Activated effector memory CD4-positive, alpha-beta T cell treated with Interleukin-2 at 50 U/mL for 16 hours (primary cell): ENCODE measurements around the gene PVALEF.

ENCODE experiments used
- DNase-seq: peaks from one replicate; pipeline ENCODE4 v3.0.0-alpha.2; 2020

Gene PVALEF

DNA sequence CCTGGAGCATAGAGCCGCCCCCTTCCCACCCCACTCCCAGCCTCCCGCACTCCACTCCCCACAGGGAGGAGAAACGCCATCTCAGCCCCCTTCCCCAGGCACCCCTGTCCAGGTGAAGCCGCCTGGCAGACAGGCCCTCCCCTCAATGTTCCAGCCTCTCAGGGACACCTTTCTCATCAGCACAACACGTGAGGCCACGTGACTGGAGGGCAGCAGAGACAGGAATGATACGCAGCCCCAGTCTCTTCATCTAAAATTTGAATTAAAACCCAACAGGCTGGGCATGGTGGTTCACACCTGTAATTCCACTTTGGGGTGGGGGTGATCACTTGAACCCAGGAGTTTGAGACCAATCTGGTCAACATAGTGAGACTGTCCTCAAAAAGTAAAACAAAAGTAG lies 20.9 kb downstream of the PVALEF start:
- DNase-seq: no peak

DNA sequence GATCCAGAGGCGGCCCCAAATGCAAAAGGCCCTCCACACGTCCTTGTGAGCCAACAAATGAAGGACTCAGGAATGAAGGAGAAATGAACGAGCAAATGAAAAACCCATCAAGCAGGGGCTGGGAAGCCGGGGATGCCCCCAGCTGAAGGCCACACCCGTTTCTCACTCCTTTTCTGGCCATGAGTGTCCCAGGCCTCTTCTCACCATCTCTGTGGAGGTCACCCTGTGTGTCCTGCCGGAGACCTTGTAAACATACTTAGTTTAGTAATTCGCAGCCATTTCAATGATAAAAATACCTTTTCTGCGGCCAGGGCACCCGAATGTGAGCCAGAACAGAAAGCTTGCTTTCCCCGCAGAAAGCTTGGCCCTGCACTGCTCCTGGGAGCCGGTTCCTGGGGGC lies 21.8 kb downstream of the PVALEF start:
- DNase-seq: no peak

DNA sequence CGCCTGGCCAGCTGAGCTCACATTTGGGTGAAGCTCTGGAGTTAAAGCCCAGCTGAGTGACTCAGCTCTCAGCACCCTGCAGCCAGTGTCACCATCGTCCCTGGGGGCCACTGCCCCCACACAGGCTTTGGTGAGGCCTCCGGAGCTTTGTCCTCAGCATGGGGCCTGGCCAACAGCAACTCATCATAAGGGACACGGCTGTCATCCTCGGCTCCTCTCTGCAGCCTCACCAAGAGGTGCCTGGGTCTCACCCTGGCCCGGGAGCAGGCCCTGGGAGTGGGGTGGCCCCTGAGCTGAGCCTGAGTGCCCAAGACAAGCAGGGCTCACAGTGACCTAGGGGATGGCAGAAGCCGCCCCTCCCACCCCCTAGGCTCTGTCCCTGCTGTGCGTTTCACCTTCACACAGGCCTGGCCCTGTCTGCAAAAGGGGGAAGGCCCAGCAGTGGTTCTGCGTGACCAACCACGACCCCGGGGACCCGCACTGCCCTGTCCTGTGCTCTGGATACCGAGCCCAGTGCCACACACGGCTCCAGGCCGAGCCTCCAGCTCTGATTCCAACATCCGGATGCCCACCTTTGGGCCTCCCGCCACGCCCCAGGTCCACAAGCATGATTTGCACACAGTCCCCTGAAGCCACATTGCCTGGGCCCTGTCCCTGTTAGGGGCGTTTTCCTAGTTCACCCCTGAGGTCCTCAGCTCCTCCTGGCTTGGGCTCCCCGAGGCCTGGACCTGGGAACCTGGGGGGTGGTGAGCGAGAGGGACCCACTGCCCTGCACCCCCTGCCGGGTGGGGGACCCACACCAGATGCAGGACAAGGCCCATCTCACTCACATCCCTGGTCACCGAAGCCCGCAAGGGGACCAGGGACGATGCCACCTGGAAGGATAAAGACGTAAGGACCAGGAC lies 22.5 kb downstream of the PVALEF start:
- no peak for DNase-seq

DNA sequence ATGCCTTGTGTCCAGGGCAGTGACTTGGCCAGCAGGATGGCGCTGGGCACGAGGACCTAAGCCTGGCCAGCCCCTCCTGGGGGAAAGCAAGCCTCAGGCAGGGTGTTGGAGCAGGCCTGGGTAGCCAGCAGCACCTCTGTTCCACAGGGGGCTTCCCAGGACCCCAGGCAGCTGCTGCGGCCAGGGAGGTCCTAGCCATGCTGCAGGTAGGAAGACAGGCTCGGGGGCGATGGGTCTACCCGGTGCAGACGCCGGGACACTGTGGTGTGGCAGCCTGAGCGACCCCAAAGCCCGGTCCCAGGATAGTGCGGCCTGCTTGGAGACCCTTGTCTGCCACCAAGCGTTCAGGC lies 23.2 kb downstream of the PVALEF start:
- no peak for DNase-seq

DNA sequence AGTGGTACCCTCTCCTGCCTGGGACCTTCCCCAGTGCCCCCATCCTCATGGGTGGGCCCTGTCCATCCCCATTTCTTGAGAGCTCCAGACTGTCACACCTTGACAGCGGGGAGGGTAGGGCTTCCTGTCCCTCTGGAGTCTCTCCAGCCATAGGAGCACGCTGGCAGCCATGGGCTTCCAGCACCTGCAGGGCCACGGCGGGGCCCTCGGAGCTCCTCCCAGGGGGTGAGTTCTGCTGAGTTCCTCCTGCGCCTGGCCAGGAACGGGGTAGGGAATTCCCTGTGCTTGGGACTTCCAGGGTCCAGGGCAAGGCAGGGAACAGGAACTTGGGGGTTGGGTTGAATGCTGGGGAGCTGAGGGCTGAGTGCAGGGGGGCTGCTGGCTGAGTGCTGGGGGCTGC lies 23.7 kb downstream of the PVALEF start:
- DNase-seq: no peak

DNA sequence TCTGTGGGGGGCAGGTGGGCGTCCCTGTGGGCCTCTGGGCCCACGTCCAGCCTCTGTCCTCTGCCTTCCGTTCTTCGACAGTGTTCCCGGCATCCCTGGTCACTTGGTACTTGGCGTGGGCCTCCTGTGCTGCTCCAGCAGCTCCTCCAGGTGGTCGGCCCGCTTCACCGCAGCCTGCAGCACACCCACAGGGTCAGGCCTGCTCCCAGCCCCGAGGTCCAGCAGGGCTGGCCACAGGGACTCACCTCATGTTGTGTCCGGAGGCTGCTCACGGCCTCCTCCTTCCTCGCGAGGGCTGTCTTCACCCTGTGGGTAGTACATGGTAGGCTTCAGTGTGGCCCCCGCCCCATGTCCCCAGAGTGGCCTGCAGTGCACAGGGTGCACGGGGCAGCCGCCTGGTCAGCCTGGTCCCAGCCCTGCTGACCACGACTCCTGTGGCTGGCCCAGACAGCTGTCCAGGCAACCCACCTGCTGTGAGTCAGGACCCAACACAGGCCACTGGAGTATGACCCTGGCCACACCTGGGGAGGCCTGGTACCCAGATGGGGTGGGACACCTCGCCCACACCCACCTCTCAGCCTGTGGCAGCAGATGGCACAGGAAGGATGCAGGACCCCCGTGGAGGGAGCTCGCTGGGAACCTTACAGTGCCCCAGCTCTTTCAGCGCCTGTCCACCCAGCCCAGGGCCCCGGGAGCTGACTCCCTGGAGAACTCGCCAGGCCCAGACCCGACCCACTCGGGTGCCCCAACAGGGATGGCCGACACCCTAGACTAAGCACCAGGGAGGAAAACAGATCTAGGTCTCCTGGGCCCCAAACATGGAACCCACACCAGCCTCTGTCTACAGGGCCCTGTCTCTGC lies 24.6 kb downstream of the PVALEF start:
- DNase-seq: no peak

DNA sequence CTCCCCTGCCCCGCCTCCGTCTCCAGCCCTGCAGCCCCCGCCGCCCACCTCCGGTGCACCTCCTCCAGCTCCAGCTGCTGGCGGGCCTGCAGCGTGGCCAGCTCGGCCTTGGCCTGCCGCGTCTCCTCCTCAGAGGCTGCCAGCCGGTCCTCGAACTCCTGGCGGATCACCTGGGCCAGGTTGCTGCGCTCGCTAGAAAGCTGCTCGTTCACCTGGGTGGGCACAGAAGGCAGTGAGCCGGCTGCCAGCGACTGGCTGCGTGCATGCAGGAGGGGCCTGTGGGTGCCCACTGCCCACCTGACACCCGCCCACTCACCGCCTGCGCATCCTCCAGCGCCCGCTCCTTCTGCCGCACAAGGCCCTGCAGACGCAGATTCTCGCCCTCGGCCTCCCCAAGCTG lies 25.3 kb downstream of the PVALEF start:
- no peak for DNase-seq

DNA sequence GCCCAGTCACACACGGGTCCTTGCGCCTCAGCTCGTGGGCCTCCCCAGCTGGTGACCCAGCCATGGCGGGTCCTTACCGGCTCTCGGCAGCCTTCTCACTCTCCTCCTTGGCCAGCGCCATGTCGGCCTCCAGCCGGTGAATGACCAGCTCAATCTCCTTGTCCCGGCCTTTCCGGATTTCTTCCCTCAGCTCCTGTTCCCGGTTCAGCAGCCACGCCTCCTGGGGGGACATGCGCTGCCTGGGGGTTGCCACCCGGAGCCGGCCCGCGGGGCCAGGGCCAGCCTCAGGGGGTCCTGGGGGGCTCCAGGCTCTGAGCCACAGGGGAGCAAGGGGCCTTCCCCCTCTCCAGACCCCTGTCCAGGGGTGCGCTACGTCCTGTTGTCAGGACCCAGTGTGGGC lies 25.8 kb downstream of the PVALEF start:
- DNase-seq: no peak

DNA sequence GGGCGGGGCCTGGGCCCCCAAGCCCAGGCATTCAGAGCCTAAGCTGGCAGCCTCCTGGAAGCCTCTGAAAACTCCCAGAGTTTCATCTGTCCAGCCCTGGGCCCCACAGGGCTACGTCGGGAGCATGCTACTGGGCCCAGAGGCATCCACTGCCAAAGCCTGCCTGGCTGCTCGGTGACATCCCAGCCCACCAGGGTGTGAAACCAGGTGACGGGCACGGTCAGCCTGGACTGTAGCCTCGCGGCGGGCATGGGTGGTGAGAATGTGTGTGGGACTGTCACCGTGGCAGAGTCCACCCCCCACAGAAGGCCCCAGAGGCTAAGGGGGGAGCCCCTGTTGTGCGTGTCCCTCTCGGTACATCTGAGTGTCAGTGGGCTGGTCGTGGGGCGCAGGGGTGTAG lies 26.3 kb downstream of the PVALEF start:
- no peak for DNase-seq

DNA sequence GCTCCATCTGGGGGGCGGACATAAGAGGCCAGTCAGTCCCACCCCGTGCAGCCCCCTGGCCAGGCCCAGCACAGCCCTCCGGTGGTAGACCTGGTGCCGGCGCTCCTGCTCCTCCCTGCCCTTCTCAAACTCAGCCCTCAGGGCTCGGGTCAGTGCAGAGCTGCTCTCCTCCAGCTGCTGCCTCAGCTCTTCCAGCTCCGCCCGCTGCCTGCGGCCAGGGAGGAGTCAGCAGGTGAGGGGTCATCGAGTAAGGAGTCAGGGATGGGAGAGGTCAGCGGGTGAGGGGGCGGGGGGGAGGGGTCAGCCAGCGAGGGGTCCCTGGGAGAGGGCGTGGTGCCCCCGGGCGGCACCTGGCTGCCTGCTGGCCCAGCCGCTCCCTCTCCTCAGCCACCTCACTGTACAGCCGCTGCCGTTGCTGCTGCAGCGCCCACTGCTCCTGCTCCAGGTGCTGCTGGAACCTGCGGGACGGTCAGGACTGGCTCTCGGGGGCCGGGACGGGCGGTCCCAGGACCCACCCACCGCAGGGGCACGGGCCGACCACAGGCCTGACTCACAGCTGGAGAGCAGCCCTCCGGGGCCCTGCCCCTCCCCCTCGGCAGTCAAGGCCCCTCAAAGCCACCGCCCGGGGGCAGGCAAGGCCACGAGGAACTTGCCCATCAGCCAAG lies 27.2 kb downstream of the PVALEF start:
- DNase-seq: no peak

DNA sequence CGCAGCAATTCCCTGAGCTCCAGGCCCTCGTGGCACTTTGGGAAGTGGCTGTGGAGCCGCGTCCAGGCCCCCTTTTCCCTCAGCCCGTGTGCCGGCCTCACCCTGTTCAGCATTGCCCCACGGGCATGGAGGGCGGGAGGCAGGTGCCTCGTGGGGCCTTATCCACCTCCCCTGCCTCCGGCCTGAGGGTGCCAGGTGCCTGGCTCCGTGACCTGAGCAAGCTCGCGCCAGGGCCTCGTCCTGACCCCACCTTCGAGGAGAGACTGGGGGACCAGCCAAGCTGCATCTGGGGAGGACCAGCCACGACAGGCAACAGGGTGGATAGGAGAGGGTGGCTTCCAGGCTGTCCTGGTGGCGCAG lies 27.7 kb downstream of the PVALEF start:
- no peak for DNase-seq

DNA sequence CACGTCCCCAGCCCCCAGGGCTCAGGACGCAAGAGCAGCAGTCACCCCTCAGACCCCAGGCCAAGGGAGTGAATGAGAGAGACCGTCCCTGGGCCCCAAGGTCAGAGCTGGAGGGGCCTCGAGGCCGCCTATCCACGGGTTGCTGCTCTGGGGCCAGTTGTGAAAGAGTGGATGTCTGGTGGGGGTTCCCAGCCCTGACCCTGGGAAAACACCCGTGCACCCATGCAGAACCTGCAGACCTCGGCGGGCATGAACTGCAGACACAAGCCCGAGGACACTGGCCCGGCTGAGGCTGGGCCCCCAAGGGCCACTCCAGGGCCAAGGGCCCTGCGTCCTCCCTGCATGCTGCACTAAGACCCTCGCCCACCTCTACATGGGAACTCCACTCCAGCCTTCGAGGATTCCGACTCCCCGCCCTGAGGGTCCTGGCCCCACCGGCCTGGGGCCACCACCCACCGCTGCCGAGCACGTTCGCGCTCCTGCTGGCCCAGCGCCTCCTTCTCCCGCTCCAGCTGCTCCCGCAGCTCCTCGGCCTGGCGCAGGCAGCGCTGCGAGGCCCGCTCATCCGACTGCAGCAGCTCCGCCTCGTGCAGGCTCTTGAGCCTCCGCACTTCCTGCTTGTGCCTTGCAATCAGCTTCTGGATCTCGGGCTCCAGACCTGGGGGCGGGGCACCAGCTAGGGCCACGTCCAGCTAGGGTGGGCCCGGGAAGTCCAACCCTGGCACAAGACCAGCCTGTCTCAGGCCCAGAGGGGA lies 28.3 kb downstream of the PVALEF start:
- no peak for DNase-seq

DNA sequence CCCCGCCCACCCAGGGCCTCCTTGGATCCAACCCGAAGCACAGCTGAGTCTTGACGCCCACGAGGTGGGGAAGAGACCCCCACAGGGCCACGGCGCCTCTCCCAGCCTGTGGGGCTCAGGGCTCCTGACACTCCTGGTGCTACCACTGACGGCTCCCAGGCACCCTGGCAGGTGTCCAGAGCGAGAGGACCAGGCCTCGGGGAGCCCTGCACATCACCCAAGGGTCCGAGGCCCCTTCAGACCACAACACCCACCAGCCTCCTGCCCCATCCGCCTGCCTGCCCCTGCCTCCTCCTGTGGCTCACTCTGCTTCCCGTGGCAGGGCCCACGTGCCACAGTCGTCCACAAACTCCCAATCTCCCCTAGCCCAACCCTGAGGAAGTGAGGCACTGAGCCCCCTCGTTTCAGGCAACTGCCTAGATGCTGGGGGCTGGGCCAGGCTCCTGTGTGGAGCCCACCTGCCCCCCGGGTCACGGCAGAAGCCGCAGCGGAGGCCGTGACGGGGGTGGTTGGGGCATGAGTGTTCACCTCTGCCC lies 29.0 kb downstream of the PVALEF start:
- DNase-seq: no peak

DNA sequence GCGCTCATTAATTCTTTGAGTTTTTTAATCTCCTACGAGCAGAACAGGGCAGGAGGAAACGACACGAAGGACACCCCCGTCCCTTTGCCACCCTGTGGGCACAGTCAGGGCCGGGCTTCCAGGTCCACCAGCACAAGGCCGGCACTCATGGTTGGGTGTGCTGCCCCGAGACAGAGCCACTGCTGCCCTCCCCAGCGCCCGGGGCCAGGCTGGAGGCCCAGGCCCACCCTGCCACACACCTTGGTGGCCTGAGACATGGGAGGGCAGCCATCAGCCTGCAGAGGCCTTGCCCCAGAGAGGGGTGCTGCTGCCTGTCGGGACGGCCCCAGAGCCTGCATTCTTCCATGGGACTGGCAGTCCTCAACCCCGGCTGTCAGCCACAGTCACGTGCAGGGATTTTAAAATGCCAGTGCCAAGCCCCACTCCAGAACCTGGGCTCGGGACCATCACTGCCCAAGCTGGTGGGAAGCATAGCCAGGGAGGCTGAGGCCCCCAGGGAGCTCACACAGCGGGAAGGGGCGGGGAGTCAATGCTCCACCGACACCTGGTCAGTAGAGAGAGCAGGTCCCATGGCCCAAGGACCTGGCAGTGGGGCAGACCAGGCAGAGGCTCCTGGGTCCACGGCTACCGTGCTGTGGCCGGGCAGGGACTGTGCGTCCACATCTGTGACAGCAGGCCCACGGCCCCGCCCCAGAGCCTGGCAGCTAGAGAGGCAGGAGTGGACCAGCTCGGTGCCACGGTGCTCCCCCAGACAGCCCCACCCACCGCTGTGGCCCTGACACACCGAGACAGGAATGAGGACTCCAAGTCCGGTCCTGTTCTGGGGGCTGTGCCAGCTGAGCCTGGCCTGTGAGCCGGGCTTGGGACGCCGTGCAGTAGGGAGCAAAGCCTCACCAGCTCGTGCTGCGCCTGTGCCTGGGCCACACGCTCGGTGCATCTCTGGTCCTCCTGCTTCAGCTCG lies 29.9 kb downstream of the PVALEF start:
- no peak for DNase-seq

DNA sequence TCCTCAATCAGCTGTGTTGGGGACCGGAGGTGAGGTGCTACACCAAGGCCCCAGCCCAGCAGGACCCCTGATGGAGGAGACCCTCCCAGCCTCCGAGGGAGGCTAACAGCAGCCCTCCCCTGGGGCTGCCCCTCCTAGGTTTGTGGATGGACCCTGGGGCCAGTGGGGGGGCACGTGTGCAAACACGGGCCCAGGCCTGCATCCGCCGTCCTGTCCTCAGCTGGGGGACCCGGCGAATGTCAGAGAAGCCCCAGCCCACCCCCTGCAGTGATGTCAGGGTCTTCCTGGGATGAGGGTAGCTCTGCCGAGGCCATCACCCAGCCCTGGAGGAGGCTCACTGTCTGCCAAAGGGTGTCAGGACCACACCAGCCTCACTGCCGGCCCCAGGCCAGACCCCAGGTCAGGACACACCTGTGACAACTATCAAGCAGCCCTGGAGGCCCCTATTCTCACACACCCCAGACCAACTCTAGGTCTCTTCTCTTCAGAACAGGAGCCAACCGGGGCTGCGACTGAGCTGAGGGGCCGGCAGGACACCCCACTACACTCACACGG lies 30.7 kb downstream of the PVALEF start:
- DNase-seq: no peak

DNA sequence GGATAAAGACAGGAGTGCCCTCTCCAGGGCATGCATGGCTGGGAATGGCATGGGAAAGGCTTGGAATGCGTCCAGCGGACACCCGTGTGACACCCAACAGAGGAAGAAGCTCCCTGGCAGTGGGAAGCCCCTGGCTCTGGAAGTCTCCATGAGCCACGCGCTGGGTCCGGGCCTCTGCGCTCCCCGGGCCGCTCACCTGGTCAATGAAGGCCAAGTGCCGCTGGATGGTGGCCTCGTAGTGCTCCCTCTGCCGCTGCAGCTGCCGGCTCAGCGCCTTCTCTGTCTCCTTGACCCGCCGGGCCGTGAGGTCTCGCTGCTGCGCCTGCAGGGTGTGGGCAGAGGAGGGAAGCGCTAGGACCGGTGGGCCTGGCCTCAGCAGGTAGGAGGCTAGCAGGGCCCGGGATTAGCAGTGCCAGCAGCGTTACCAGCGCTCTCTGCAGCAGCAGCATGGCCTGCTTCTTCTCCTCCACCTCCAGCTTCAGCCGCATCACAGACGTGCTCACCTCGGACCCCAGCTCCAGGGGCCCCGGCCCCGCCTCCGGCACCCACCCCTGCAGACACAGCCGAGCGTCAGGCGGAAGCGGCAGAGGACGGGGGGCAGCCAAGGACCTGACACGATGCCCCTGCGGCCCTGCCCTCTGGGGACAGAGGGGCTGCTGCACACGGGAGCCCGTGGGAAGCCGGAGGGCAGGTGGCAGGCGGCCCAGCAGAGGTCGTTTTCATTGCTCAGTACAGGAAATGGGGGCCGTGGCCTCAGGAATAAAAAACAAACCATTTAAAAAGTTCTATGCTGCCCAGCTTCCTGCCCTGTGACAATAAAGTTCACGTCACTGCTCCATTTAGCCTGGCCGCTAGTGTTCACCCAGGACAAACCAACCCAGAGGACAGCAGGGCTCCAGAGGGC lies 31.4 kb downstream of the PVALEF start:
- no peak for DNase-seq

DNA sequence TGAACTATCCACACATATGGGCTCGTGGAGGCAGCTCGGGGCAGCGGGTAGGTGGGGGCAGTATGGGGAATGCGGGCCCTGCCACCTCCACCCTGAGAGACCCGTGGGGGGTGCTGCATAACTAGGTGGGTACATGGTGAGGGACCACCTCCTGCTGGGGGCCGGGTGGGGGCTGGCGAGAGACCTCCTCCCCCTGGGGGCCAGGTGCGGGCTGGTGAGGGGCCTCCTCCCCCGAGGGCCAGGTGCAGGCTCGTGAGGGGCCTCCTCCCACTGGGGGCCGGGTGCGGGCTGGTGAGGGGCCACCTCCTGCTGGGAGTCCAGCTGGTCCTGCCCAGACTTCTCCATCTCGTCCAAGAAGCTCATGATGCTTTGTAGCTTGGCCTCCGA lies 32.1 kb downstream of the PVALEF start:
- no peak for DNase-seq

DNA sequence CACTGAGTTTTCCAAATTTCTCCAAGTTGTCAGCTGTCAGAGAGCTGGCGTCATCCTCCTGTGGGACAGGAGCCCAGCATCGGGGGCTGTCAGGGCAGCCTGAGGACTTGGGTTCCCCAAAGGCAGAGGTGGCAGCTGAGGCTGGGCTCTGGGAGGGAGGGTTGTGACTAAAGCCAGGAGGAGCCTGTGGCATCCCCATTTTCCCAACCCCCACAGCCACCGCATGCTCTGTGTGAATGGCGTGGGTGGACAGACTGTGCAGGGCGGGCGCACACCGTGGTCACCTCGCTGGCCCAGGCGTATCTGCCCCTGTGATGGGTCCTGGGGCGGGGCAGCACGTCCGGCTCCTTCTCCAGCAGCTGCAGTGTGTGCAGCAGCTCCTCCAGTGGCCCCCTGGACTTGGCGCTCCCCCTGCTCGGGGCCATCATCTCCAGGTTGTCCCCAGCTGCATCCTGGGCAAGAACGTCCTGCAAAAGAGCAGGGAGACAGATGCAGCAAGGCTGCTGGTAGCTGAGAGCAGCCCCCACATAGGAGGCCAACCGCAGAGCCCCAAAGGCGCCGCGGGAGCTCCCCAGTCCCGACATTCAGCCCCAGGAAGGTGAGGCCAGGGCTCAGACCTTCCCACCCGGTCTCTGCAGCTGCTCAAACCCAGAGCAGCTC lies 32.7 kb downstream of the PVALEF start:
- no peak for DNase-seq

DNA sequence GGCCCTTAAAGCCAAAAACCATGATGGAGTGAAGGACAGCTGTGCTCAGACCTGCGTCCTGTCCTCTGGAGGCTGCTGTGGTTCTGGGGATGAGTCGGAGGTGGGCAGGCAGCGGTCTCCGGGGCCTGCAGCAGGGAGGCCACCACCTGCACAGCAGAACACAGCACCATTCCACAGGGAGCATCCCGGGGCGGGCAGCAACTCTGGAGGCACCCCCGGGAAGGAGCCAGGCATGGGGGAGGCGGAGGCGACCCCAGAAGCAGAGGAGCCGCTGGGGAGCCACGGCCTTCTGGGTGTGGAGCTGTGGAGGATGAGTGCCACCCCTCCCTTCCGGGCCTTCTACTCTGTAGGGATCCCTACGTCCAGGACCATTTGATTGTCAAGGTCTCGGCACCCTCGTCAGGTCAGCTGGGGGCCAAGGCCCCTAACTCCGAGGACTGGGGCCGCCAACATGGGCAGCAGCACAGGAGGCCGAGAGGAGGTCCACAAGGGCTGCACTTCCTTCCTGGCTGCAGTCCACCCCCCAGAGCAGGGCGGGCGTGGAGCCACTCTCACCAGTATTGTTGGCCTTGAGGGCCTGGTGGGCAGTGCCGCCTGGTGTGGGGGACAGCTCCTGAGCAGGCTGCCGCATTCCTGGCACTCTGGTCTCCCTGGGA lies 33.6 kb downstream of the PVALEF start:
- no peak for DNase-seq
